Urinary bladder (tissue), 4 donors: Measurements from ENCODE around the gene ADIPOR2. TPM values are rescaled to one million over a fixed set of nuclear protein-coding genes. Genes with fewer than 3 reads are reported as not detected.
A peak's percentile ranks its signal among the peaks of the same experiment; 100 is the strongest.

Source experiments
- DNase-seq: peaks from one replicate; pipeline ENCODE4 v3.0.0-alpha.2; 2015; ENCODE audit errors: extremely low spot score
- H3K27ac ChIP-seq: one replicate; pipeline ENCODE4 v1.5.1; 2013; ENCODE audit warnings: low read depth, mild to moderate bottlenecking, moderate library complexity
- H3K36me3 ChIP-seq: one replicate; pipeline ENCODE4 v1.6.1; 2013; ENCODE audit warnings: mild to moderate bottlenecking, moderate library complexity; ENCODE audit not compliant: insufficient read depth
- H3K4me1 ChIP-seq: one replicate; pipeline ENCODE4 v1.6.1; 2013; ENCODE audit warnings: mild to moderate bottlenecking, moderate library complexity; ENCODE audit not compliant: insufficient read depth
- H3K4me3 ChIP-seq: one replicate; pipeline ENCODE4 v1.5.1; 2013; ENCODE audit warnings: low read depth, low read length
- WGBS: extraction: QIAGEN DNeasy Blood & Tissue Kit; methylation state at CpG from one replicate; pipeline ENCODE4 v1.1.7; 2013; 5-methylcytosine and 5-hydroxymethylcytosine counted together
- polyA plus RNA-seq: library from polyadenylated mRNA; stranded (reverse); fragments of 200-250 nt; gene quantifications from one replicate; pipeline ENCODE4 v1.2.3, GENCODE V29; 2013
- total RNA-seq: library from RNA; depleted of rRNA; stranded (reverse); fragments of >200 nt; gene quantifications from one replicate; pipeline ENCODE4 v1.2.3, GENCODE V29; 2014
- donor health status: healthy with polysubstance abuse.
- donor health status: healthy.

The ADIPOR2 gene
- total and polyA plus RNA-seq, 2 donors, result 38.1 to 50.5 TPM

DNA sequence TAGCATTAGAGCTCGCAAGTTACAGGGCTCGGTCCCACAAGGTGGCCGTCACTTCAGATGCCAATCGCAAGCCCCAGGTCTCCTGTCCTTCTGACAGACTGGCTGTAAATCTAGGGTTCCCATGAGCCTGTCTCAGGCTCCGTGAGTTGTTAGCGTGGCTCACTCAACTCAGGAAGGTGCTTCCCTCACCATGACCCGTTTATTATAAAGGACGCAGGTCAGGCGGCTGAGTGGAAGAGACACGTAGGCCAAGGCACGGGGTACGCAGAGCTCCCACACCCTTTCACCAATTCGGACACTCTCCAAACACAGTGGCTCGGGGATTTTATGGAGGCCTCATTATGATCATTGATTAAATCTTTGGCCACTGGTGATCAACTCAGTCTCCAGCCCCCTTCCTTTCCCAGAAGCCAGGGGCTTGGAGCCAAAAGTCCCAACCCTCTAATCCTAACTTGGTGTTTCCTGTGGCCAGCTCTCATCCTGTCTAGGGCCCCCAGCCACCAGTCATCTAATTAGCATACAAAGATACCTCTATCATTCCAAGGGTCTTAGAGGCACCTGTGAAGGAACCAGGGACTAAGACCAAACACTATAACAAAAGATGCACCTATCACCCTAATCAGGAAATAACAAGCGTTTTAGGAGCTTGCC, 103.7 kb downstream of the ADIPOR2 start:
- no peaks in the 10 kb centered on the region for H3K4me1 ChIP-seq
- DNase-seq, result no peak
- 87% methylated on average over 15 of the region's 15 CpGs for WGBS

DNA sequence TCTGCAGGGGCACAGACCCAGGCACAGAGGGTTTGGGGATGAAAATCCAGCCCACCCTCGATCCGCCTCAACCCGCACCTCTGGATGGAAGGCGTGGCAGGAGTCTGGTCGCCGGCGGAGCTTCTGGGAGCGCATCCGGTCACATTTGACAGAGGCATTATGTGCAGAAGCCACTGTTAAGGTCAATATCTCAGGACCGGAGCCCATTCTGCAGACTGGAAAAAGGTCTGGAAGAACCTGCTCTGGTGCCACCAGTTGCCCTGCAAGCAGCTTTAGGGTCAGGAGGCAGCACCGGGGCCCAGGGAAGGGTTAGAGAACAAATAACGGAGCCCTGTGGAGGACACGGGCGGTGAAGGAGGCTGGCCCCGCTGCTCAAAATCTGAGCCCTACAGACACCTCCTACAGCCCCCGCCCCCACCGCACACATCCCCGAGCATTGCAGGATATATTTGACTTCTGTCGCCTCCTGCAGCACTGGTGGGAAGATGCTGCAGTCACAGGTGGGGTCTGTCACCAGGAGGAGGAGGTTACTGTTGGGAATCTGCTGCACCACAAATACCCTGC, 104.4 kb downstream of the ADIPOR2 start:
- no peaks in the 10 kb centered on the region for H3K36me3 ChIP-seq
- H3K4me1 ChIP-seq, result no peaks in the 10 kb centered on the region
- H3K27ac ChIP-seq, result no peak overlapping the region
- 72% methylated on average over 19 of the region's 19 CpGs for WGBS
- DNase-seq, result no peak
- no peak overlapping the region for H3K4me3 ChIP-seq

More for the DNA sequence above, 103.7 kb downstream of the ADIPOR2 start:
- Histone ChIP-seq H3K4me3 (no peak overlapping the region), H3K36me3 (no peaks in the 10 kb centered on the region), H3K27ac (no peak overlapping the region)

DNA sequence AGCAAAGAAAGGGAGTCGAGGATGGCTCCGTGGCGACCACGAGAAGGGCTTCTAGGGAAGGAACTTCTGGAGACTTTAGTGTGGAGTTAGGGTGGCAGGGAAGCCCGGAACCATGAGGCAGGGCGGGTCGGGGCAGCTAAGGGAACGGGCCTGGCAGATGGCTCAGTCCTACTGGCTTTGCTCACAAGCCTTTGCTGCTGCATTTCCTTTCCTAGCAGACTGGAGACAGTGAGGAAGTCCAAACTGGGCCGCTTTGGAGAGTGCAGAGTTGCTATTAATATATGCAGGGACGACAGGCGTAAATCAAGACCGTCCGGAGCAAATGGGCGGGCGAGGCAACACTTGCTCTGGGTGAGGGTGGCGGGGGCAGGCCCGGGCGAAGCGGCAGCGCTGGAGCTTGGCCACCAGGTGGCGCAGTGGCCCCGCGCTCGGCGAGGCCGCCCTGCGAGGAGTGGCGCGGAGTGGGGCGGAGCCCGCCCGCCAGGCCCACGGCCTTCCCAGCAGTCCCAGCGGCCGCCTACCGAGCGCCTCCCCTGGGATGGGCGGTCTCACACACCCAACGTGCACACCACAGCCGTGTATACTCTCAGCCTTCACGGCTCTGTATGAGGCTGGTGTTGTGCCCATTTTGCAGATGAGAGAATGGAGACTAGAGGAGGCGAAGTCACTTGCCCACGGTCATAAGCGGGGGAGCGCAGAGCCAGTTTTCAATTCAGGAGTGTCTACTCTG, 105.1 kb downstream of the ADIPOR2 start:
- 2% methylated on average over 45 of the region's 45 CpGs for WGBS
- H3K27ac ChIP-seq, result no peak overlapping the region
- H3K4me3 ChIP-seq, result peak overlapping the region; percentile 61
- H3K36me3 ChIP-seq, result no peaks in the 10 kb centered on the region
- DNase-seq, result peak; percentile 53
- H3K4me1 ChIP-seq, result no peaks in the 10 kb centered on the region

DNA sequence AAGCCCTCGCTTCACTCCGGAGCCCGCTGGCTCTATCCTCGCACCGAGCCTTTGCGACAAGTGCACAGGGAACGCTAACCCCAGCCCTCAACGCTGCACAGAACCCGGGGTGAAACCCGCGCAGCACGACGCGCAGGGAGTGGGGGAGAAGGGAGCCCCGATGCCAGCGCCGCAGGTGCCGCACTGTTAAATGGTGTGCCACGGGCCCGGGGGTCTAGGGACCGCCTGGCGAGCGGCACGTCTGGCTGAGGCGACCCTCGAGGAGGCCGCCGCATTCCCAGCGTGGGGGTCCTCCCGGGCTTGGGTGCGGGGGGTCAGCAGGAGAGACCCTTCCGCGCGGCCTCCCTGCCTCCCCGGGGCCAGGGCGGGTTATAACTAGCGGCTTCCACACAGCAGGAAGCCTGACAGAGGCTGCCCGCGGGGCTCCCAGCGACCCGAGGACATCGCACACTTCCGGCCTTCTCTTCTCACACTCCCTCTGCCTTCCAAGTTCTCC, 105.7 kb downstream of the ADIPOR2 start:
- DNase-seq, result no peak
- peak overlapping the region; percentile 33 for H3K27ac ChIP-seq
- H3K36me3 ChIP-seq, result no peaks in the 10 kb centered on the region
- 8% methylated on average over 43 of the region's 43 CpGs for WGBS
- H3K4me1 ChIP-seq, result no peaks in the 10 kb centered on the region
- peak overlapping the region; percentile 61 for H3K4me3 ChIP-seq

DNA sequence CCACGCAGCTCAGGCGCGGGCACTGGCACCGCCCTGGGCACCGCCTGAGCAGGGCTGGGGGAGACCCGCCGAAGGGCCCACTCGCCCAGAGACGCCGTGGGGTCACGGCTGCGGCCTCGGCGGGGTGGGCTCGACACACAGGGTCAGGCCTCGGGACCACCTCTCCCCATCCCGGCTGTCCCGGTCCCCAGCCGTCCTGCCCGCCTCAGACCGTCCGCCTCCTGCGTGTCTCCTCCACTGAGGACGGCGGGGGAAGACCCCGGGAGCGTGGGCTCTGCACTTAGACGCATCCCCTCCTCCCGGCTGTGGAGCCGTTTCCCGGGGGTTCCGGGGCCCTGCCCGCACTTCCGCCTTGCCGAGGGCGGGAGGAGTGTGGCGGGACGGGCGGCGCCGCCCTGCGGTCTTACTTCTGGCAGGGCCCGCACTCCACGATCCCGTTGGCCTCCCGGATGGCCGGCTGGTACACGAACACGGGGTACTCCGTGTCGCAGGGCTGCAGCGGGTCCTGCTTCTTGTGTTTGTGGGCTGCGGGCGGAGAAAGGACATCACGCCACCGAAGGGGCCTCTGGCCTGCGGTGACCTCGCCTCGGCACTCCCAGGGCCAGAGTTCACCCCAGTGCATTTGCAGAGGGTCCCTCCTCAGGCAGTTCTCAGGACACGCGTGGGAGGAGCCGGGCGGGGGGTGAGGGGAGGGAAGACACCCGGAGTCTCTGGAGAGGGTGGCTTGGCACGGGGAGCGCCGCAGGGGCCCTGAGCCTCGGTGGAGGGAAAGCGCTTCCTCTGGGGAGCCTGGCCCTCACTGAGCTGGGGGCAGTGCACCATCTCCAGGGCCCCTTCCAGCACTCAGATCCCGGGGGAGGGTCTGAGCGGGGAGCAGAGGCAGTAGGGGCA, 106.4 kb downstream of the ADIPOR2 start:
- no peak for DNase-seq
- Histone ChIP-seq H3K4me1 (no peaks in the 10 kb centered on the region), H3K27ac (peak overlapping the region; percentile 33), H3K36me3 (no peaks in the 10 kb centered on the region), H3K4me3 (peak overlapping the region; percentile 61)
- 39% methylated on average over 71 of the region's 71 CpGs for WGBS

DNA sequence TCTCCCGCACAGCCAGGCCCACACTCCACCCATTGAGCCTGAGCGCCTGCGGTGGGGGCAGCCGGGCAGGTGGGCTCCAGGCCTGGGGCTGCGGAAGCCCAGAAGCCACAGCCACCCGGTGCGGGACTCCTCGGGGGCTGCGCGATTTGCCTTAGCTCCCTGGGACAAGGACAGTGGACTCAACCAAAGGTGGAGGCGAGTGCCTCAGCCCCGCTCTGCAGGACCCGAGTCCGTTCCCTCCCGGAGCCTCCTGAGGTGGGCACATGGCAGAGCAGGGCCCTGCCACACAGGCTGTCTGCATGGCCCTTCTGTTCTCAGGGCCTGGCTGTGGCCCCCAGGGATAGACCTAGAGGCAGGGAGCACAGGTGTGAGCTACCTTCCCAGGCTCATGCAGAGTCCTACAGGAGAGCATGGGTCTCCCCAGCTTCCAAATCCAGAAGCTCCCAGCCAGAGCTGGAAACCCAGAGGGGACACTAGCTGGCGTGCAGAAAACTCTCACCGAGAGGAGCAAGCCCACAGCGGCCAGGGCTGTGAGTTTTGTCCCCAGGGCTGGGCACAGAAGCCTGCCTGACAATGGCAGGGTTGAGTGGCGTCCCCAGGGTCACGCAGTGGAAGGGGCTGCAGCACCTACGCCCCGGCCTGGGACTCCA, 107.2 kb downstream of the ADIPOR2 start:
- Histone ChIP-seq H3K4me1 (no peaks in the 10 kb centered on the region), H3K36me3 (no peaks in the 10 kb centered on the region), H3K4me3 (no peak overlapping the region), H3K27ac (no peak overlapping the region)
- 94% methylated on average over 22 of the region's 22 CpGs for WGBS
- DNase-seq, result no peak

DNA sequence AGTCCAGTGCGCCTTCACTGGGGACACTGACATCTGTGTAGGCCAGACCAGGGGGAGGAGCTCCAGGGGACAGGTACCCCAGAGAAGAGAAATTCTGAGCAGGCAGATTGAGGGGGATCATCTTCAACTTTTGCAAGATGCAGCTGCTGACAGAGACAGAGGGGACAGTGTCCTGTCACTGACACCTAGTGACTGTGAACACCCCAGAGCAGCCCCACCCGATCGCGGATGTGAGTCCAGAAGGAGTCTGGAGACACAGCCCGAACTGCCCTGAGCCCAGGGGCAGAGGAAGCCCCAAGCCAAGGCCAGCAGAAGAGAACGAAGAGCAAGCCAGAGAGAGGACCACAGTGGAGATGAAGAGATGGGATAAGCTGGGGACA, 107.8 kb downstream of the ADIPOR2 start:
- Histone ChIP-seq H3K4me1 (no peaks in the 10 kb centered on the region), H3K4me3 (no peak overlapping the region), H3K27ac (no peak overlapping the region), H3K36me3 (no peaks in the 10 kb centered on the region)
- DNase-seq, result no peak
- WGBS, result 85% methylated on average over 6 of the region's 6 CpGs

DNA sequence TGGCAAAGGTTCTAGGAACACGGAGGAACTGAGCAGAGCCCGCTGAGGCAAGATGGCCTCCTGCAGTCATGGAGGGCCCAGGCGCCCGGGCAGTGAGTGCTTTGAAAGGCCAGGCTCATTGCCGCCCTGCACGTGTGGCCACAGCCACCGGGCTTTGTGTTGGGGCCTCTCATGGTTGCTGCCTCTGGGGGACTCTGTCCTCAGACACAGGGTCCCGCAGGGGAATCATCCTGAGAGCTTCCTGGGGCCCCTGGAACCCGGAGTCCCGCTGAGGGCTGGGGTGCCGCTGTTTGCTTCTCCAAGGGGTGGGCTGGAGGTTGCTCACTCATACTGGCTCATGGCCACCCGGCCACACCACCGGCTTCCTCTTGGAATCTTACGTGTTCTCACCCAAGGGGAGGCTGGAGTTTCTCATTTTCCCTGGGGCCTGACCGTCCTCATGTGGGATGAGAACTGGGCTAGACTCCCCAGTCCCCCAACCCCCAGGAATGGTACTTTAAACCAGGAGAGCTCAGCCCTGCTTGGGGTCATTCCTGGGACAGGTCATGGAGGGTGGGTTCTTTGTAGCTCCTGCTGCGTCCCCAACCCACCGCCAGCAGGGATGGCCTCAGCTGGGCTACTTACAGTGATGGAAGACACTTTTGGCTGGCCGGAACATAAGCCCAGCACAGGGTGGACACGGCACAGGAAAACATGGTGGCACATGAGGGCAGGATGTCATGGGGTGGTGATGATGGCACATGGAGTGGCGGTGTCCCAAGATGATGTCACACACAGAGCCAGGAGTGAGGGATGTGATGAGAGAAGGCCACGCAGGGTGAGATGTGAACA, 108.4 kb downstream of the ADIPOR2 start:
- 85% methylated on average over 21 of the region's 21 CpGs for WGBS
- Histone ChIP-seq H3K36me3 (no peaks in the 10 kb centered on the region), H3K27ac (no peak overlapping the region), H3K4me3 (no peak overlapping the region), H3K4me1 (no peaks in the 10 kb centered on the region)
- no peak for DNase-seq

DNA sequence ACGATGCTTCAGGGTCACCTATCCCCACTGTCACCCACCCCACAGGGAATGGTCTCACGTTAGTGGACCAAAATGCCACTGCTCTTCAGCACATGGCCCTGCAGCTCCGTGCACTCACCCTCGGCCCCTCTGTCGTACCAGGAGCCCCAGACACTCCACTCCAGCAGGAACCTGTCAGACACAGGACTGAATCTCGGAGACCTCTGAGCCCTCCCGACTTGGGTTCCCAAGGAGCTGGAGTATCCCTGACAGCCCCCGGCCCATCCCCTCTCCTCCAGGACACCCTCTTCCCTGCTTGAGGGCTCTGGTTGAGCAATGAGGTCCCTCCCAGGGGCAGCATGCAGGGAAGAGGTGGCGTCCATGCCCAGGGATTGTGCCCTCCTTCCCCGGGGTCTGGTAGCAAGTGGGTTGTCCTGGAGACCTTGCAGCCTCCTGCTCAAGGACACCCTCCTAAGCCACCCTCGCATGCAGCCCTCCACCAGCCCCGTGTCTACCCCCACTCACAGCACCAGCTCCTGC, 109.1 kb downstream of the ADIPOR2 start:
- no peak overlapping the region for H3K27ac ChIP-seq
- 80% methylated on average over 12 of the region's 12 CpGs for WGBS
- DNase-seq, result no peak
- no peaks in the 10 kb centered on the region for H3K36me3 ChIP-seq
- H3K4me3 ChIP-seq, result no peak overlapping the region
- no peaks in the 10 kb centered on the region for H3K4me1 ChIP-seq

DNA sequence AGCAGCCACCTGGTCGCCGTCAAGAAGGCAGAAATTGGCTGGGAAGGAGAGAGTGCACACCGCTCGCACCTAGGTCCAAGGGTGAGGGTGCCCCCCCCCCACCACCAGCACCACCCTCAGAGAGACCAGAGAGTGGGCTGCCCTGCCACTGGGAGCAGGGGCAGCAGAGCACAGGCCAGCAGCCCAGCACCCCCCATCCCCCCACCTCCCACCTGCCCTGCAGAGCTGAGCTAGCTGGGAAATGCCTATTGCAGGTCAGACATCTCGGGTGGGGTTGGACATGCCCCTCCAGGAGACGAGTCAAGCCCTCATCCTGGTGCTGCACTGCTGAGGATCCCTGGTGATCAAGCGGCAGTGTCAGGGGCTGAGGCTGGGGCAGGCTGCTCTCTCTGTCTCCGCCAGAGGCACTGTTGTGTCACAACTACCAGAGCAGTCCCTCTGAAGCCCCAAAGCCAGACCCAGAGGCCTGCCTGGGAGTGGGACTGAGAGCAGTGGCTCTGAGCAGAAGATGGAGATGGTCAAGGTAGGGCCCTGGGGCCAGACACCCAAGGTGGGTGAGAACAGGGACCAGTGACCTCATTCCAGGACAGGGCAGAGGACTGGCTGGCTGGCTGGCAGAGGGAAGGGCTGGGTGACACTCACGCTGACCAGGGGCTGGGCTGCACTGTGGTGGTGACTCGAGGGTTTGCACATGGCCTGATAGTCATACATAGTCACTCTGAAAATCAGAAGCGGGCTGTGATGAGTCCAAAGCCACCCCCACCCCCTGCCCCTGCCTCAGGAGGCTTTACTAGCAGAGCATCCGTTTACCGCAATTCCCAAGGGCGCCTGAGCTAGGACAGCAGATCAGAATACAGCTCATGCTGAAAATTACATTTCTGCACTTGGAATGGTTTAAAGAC, 109.8 kb downstream of the ADIPOR2 start:
- Histone ChIP-seq H3K27ac (no peak overlapping the region), H3K4me3 (no peak overlapping the region), H3K36me3 (no peaks in the 10 kb centered on the region), H3K4me1 (no peaks in the 10 kb centered on the region)
- 71% methylated on average over 14 of the region's 14 CpGs for WGBS
- no peak for DNase-seq

DNA sequence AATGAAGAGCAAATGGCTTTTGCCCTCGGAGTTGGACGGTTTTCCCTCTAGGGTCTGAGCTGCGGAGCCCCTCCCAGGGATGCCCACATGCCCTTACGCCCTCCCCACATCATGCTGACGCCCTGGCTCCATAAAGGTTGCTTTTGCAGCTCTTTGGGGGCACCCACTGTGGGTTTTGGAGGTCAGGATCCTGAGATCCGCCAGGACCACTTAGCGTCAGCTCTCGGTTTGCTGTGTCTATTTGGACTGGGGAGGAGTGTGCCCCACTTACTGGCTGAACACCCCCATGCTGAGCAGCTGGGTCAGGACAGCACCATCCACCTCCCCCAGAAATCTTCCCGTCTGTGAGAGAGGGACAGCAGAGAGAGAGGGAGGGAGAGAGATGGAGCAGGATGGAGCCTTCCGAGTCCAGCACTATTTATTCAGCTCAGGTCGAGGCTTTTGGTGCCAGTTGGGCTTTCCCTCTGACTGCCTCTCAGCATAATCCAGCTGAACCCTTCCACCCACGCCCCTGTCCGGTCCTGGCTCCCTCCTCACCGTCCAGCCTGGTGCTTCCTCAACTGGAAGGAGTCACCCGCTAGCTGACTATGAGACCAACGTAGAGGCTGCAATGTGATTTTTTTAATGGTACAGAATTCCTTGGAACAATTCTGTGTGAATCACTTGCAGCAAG, 110.6 kb downstream of the ADIPOR2 start:
- H3K27ac ChIP-seq, result no peak overlapping the region
- H3K4me1 ChIP-seq, result no peaks in the 10 kb centered on the region
- WGBS, result 64% methylated on average over 16 of the region's 16 CpGs
- H3K4me3 ChIP-seq, result no peak overlapping the region
- no peaks in the 10 kb centered on the region for H3K36me3 ChIP-seq
- no peak for DNase-seq
